ENCODE results near the gene CDH4. TPM values are rescaled to one million over a fixed set of nuclear protein-coding genes. Genes with fewer than 3 reads are reported as not detected.
"Not testable (repeated sequence)": the region's sequence is repeated elsewhere in the genome, so short reads cannot be mapped to it uniquely, and the experiment has no call there.

The CDH4 gene
- total and polyA plus RNA-seq, 4 experiments from 2014 or later, result 0.39 to 1.1 (median 0.41) TPM; not detected in 1

DNA sequence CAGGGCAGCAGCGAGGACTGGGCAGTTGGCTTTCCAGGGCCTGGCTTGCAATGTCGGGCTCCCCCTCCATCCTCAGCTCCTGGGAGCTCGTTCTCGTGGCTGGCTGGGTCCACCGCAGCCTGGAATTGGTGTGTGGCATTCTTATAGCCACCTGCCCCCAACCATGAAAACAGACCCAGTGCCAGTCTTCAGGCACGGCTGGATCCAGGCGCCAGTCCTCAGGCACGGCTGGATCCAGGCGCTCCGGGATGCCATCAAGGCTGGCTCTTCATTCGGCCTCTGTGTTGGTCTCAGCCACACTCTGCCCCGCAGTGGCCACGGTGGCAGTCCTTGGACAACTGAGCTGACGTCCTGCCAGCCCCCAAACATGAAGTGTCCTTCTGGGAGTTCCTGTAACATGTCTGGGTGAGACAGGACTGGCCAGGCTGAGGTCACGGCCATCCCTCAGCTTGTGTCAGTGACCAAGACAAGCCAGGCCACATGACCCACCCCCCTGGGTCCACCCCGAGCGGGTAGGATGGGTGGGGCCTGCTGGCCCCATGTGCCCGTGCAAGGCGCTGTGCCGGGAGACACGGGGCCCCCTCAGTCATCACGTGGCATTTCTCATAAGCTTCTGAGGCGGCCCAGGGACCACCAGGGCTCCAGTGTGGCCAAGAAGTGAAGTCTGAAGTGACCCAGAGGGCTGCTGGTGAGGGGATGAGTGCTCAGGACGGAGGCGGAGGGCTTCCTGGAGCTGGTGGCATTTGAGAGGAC, 714.6 kb downstream of the CDH4 start:
- ChIA-PET CTCF (ENCODE audit: partially characterized antibody) (no interaction called here), POLR2A (ENCODE audit: partially characterized antibody) (no interaction called here)
- intact Hi-C loops (cut with micrococcal nuclease), result no loop called here
- Histone ChIP-seq H3K4me3 (ENCODE audit: low read length in 2 of 2) (no peak overlapping the region), H3K9me3 (ENCODE audit: control insufficient read depth in 1 of 2, low read length in 2 of 2) (no peaks in the 10 kb centered on the region), H3K27me3 (ENCODE audit: insufficient read depth, low read length) (no peaks in the 10 kb centered on the region), H3K27ac (ENCODE audit: low read depth, low read length) (no peak overlapping the region), H3K4me1 (ENCODE audit: insufficient read depth, low read length) (no peaks in the 10 kb centered on the region), H3K36me3 (ENCODE audit: insufficient read depth, low read length) (no peaks in the 10 kb centered on the region)
- Mint-ChIP-seq H3K36me3 (peaks cover 1 to 3% of the 10 kb centered on the region in 2 donors), H3K27me3 (peaks cover 14 to 21% of the 10 kb centered on the region in 2 donors), H3K4me1 (peaks cover 0 to 1% (median 0%) of the 10 kb centered on the region in 4 donors), H3K9me3 (peaks cover 0 to 3% (median 0%) of the 10 kb centered on the region in 8 donors), H3K4me3 (no peak overlapping the region), H3K27ac (no peak overlapping the region)
- no peak for DNase-seq

DNA sequence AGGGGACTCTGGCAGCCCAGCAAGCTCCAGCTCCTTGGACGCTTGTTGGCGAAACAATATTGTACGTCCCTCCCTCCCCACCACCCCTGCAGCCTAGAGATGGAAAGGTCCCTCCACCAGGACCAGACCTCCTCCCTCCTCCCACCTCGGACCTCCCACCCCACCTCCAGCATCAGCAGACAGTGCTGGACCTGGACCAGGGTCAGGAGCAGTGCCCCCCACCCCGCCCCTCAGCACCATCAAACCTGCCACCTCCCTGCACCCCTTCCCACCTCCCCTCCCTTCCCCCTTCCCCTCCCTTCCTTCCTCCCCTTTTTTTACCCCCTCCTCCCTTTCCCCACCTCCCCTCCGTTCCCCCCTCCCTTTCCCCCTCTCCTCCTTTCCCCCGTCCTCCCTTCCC, 715.2 kb downstream of the CDH4 start:
- H3K4me3 Mint-ChIP-seq, result no peak overlapping the region
- intact Hi-C loops (cut with micrococcal nuclease), result no loop called here
- ChIA-PET POLR2A (ENCODE audit: partially characterized antibody) (no interaction called here), CTCF (ENCODE audit: partially characterized antibody) (no interaction called here)
- DNase-seq, result no peak
- peaks cover 14% of the 10 kb centered on the region in 2 donors for H3K27me3 Mint-ChIP-seq
- Histone ChIP-seq H3K27ac (ENCODE audit: low read depth, low read length) (no peak overlapping the region), H3K27me3 (ENCODE audit: insufficient read depth, low read length) (no peaks in the 10 kb centered on the region), H3K4me1 (ENCODE audit: insufficient read depth, low read length) (no peaks in the 10 kb centered on the region), H3K9me3 (ENCODE audit: control insufficient read depth in 1 of 2, low read length in 2 of 2) (no peaks in the 10 kb centered on the region), H3K36me3 (ENCODE audit: insufficient read depth, low read length) (no peaks in the 10 kb centered on the region), H3K4me3 (ENCODE audit: low read length in 2 of 2) (no peak overlapping the region)
- H3K4me1 Mint-ChIP-seq, result peaks cover 0 to 1% (median 0%) of the 10 kb centered on the region in 4 donors
- peaks cover 4 to 9% of the 10 kb centered on the region in 2 donors for H3K36me3 Mint-ChIP-seq
- no peak overlapping the region for H3K27ac Mint-ChIP-seq
- peaks cover 0 to 4% (median under 1%) of the 10 kb centered on the region in 8 donors for H3K9me3 Mint-ChIP-seq

DNA sequence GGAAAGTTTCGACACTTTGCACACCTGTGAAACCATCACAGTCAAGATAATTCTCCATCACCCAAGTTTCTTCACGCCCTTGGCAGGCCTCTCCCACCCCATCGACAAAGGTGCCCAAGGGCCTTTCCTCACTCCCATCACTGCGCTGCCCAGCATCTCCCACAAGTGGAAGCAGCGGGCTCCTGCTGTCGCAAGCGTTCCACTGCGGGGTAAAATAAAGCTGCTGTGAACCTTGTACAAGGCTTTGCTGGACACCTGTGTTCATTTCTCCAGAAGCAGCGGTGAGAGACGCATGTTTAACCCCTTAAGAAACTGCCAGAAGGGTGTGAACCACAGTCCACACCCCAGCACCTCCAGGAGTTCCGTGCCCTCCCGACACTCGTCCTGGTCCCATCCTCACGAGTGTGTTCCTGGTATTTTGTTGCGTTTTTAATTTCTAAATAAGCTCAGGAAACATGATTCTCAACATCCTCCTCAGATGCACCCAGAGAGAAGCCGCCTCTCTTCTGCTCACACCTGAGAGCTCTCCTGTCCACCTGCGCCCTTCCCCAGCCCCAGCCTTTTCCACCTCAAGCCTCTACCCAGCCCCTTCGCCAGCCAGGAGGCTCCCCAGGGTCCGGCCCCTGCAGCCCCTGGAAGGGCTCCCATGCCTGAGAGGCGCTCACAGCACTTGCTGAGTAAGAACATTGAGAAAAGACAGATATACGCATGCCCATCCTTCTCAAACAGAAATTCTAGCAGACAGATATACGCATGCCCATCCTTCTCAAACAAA, 716.2 kb downstream of the CDH4 start:
- DNase-seq, result no peak
- H3K27ac ChIP-seq (ENCODE audit: low read depth, low read length), result no peak overlapping the region
- POLR2A ChIA-PET (ENCODE audit: partially characterized antibody), result no interaction called here
- Mint-ChIP-seq H3K27me3 (peaks cover 14% of the 10 kb centered on the region in 2 donors), H3K4me1 (peaks cover 0 to 1% (median 0%) of the 10 kb centered on the region in 4 donors), H3K9me3 (peaks cover 0 to 9% (median 2%) of the 10 kb centered on the region in 8 donors), H3K36me3 (peaks cover 13 to 19% of the 10 kb centered on the region in 2 donors), H3K27ac (no peak overlapping the region), H3K4me3 (peak overlapping the region in 1 of 8 donors; percentile 17)
- no peaks in the 10 kb centered on the region for H3K9me3 ChIP-seq (ENCODE audit: control insufficient read depth in 1 of 2, low read length in 2 of 2)
- H3K27me3 ChIP-seq (ENCODE audit: insufficient read depth, low read length), result no peaks in the 10 kb centered on the region
- no peak overlapping the region for H3K4me3 ChIP-seq (ENCODE audit: low read length in 2 of 2)
- no peaks in the 10 kb centered on the region for H3K36me3 ChIP-seq (ENCODE audit: insufficient read depth, low read length)
- CTCF ChIA-PET (ENCODE audit: partially characterized antibody), result no interaction called here
- H3K4me1 ChIP-seq (ENCODE audit: insufficient read depth, low read length), result no peaks in the 10 kb centered on the region
- intact Hi-C loops (cut with micrococcal nuclease), result no loop called here

DNA sequence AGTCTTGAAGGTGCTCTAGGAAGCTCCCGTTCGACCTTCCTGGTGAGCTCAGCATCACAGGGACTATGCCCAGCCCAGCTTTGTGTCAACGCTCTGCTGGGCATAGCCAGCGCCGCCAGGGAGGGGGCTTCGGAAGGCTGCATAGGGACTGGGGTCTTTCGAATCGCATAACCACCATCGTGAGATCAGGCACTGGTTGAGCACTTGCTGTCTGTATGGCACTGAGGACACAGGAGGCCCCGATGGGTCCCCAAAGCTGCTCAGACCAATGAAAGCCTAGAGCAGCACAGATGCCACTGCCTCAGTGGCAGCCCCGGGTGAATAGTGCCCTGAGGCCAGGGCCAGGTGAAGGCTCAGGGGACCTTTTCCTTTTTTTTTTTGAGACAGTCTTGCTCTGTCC, 716.9 kb downstream of the CDH4 start:
- no peak overlapping the region for H3K27ac Mint-ChIP-seq
- ChIA-PET POLR2A (ENCODE audit: partially characterized antibody) (no interaction called here), CTCF (ENCODE audit: partially characterized antibody) (no interaction called here)
- H3K4me3 ChIP-seq (ENCODE audit: low read length in 2 of 2), result no peak overlapping the region
- H3K36me3 Mint-ChIP-seq, result peaks cover 18 to 25% of the 10 kb centered on the region in 2 donors
- H3K9me3 ChIP-seq (ENCODE audit: control insufficient read depth in 1 of 2, low read length in 2 of 2), result no peaks in the 10 kb centered on the region
- no peaks in the 10 kb centered on the region for H3K4me1 ChIP-seq (ENCODE audit: insufficient read depth, low read length)
- peaks cover 6% of the 10 kb centered on the region for H3K36me3 ChIP-seq (ENCODE audit: insufficient read depth, low read length)
- H3K4me1 Mint-ChIP-seq, result peaks cover 0 to 1% (median 0%) of the 10 kb centered on the region in 4 donors
- H3K9me3 Mint-ChIP-seq, result peaks cover 0 to 9% (median 2%) of the 10 kb centered on the region in 8 donors
- peaks cover 12 to 14% of the 10 kb centered on the region in 2 donors for H3K27me3 Mint-ChIP-seq
- H3K27me3 ChIP-seq (ENCODE audit: insufficient read depth, low read length), result no peaks in the 10 kb centered on the region
- intact Hi-C loops (cut with micrococcal nuclease), result no loop called here
- no peak overlapping the region for H3K27ac ChIP-seq (ENCODE audit: low read depth, low read length)
- no peak overlapping the region for H3K4me3 Mint-ChIP-seq
- DNase-seq, result no peak

GRCh38 chr20:61969806-61970205, 717.7 kb downstream of the CDH4 start:
- H3K4me1 Mint-ChIP-seq, result peaks cover 0 to 1% (median 0%) of the 10 kb centered on the region in 4 donors
- peaks cover 0 to 9% (median 2%) of the 10 kb centered on the region in 8 donors for H3K9me3 Mint-ChIP-seq

GRCh38 chr20:61970357-61970756, 718.3 kb downstream of the CDH4 start:
- Histone ChIP-seq H3K4me3 (ENCODE audit: low read length in 2 of 2) (no peak overlapping the region), H3K36me3 (ENCODE audit: insufficient read depth, low read length) (peaks cover 9% of the 10 kb centered on the region), H3K4me1 (ENCODE audit: insufficient read depth, low read length) (no peaks in the 10 kb centered on the region), H3K27ac (ENCODE audit: low read depth, low read length) (no peak overlapping the region), H3K27me3 (ENCODE audit: insufficient read depth, low read length) (no peaks in the 10 kb centered on the region), H3K9me3 (ENCODE audit: control insufficient read depth in 1 of 2, low read length in 2 of 2) (no peaks in the 10 kb centered on the region)
- peaks cover 10 to 12% of the 10 kb centered on the region in 2 donors for H3K27me3 Mint-ChIP-seq
- POLR2A ChIA-PET (ENCODE audit: partially characterized antibody), result no interaction called here
- H3K4me1 Mint-ChIP-seq, result peaks cover 0 to 1% (median 0%) of the 10 kb centered on the region in 4 donors
- intact Hi-C loops (cut with micrococcal nuclease), result no loop called here
- DNase-seq, result no peak
- H3K27ac Mint-ChIP-seq, result no peak overlapping the region
- H3K9me3 Mint-ChIP-seq, result peaks cover 0 to 9% (median 2%) of the 10 kb centered on the region in 8 donors
- H3K4me3 Mint-ChIP-seq, result no peak overlapping the region
- CTCF ChIA-PET (ENCODE audit: partially characterized antibody), result no interaction called here
- H3K36me3 Mint-ChIP-seq, result peaks cover 21 to 36% of the 10 kb centered on the region in 2 donors

More at GRCh38 chr20:61969806-61970205, 717.7 kb downstream of the CDH4 start:
- no peaks in the 10 kb centered on the region for H3K27me3 ChIP-seq (ENCODE audit: insufficient read depth, low read length)
- intact Hi-C loops (cut with micrococcal nuclease), result no loop called here
- POLR2A ChIA-PET (ENCODE audit: partially characterized antibody), result no interaction called here
- Mint-ChIP-seq H3K4me3 (no peak overlapping the region), H3K36me3 (peaks cover 19 to 32% of the 10 kb centered on the region in 2 donors), H3K27me3 (peaks cover 12% of the 10 kb centered on the region in 2 donors), H3K27ac (no peak overlapping the region)
- no peaks in the 10 kb centered on the region for H3K4me1 ChIP-seq (ENCODE audit: insufficient read depth, low read length)
- no peak overlapping the region for H3K27ac ChIP-seq (ENCODE audit: low read depth, low read length)
- no peak for DNase-seq
- no peaks in the 10 kb centered on the region for H3K9me3 ChIP-seq (ENCODE audit: control insufficient read depth in 1 of 2, low read length in 2 of 2)
- H3K4me3 ChIP-seq (ENCODE audit: low read length in 2 of 2), result no peak overlapping the region
- CTCF ChIA-PET (ENCODE audit: partially characterized antibody), result no interaction called here
- H3K36me3 ChIP-seq (ENCODE audit: insufficient read depth, low read length), result peaks cover 9% of the 10 kb centered on the region

GRCh38 chr20:61971595-61971994, 719.5 kb downstream of the CDH4 start:
- H3K4me3 Mint-ChIP-seq; H3K4me1 Mint-ChIP-seq; H3K27me3 ChIP-seq (ENCODE audit: insufficient read depth, low read length); H3K9me3 Mint-ChIP-seq; H3K27ac ChIP-seq (ENCODE audit: low read depth, low read length); POLR2A ChIA-PET (ENCODE audit: partially characterized antibody); intact Hi-C loops (cut with micrococcal nuclease); H3K9me3 ChIP-seq (ENCODE audit: control insufficient read depth in 1 of 2, low read length in 2 of 2); H3K27me3 Mint-ChIP-seq; H3K27ac Mint-ChIP-seq; DNase-seq; CTCF ChIA-PET (ENCODE audit: partially characterized antibody); H3K4me1 ChIP-seq (ENCODE audit: insufficient read depth, low read length); H3K4me3 ChIP-seq (ENCODE audit: low read length in 2 of 2): not testable (repeated sequence)
- H3K36me3 Mint-ChIP-seq, result peaks cover 25 to 43% of the 10 kb centered on the region in 2 donors
- H3K36me3 ChIP-seq (ENCODE audit: insufficient read depth, low read length), result peaks cover 18% of the 10 kb centered on the region
